B cell (primary cell): ENCODE measurements around the gene SESTD1.

Experiments
- CTCF ChIP-seq: fragments of 200-600 bp; IDR thresholded peaks from one replicate; pipeline ENCODE4 v1.8.0; 2022; ENCODE audit warnings: antibody characterized with exemption, mild to moderate bottlenecking
- EZH2 ChIP-seq: IDR thresholded peaks from 2 replicates; pipeline ENCODE4 v1.6.1; 2012; ENCODE audit warnings: borderline replicate concordance, low read depth, mild to moderate bottlenecking, moderate library complexity, low read length; ENCODE audit not compliant: insufficient read depth, poor library complexity, severe bottlenecking

GRCh38 chr2:179238027-179238426 is 26.6 kb downstream of the SESTD1 start:
- TF ChIP-seq CTCF: no peak
- TF ChIP-seq EZH2: no peak
